ENCODE results near the gene PPP2R1B.

PPP2R1B gene

DNA sequence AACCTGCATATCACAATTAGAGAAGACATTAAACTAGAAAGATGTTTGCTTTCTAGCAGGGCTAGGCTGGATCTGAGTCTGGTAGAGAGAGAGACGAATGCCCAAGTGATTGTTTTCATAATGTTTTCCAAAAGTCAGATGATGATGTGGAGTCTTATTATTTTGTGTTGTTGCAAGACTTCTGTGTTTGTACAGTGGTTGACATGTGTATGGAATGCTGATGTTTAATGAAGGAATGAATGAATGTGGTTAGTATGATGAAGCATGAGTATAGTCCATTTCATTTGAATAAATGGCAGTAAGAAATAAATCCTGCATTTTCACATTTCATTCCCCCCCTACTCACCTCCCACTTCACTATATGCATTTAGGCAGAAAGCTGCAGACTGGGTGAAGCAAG is 69.6 kb downstream of the PPP2R1B start:
- no peaks in the 10 kb centered on the region for H3K27me3 ChIP-seq (ENCODE audit: insufficient read depth, low read depth)
- no peak overlapping the region for H3K27ac ChIP-seq
- TF ChIP-seq, protein P1, sequence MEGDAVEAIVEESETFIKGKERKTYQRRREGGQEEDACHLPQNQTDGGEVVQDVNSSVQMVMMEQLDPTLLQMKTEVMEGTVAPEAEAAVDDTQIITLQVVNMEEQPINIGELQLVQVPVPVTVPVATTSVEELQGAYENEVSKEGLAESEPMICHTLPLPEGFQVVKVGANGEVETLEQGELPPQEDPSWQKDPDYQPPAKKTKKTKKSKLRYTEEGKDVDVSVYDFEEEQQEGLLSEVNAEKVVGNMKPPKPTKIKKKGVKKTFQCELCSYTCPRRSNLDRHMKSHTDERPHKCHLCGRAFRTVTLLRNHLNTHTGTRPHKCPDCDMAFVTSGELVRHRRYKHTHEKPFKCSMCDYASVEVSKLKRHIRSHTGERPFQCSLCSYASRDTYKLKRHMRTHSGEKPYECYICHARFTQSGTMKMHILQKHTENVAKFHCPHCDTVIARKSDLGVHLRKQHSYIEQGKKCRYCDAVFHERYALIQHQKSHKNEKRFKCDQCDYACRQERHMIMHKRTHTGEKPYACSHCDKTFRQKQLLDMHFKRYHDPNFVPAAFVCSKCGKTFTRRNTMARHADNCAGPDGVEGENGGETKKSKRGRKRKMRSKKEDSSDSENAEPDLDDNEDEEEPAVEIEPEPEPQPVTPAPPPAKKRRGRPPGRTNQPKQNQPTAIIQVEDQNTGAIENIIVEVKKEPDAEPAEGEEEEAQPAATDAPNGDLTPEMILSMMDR (conservative IDR thresholded peaks at IDR 0.05; ENCODE audit: low read depth, low read length) = no peak
- no peaks in the 10 kb centered on the region for H3K79me2 ChIP-seq (ENCODE audit: insufficient read depth, low read depth)
- no peak overlapping the region for H3K9ac ChIP-seq
- no peak overlapping the region for H3K4me3 ChIP-seq (IDR thresholded peaks at IDR 0.05; ENCODE audit: insufficient read depth, low read depth, low read length)
- no peak overlapping the region for H2AFZ ChIP-seq (ENCODE audit: low read depth)
- no peaks in the 10 kb centered on the region for H4K20me1 ChIP-seq (ENCODE audit: insufficient read depth)
- H3K4me1 ChIP-seq (ENCODE audit: low read depth, poor library complexity, severe bottlenecking) = no peaks in the 10 kb centered on the region
- H3K36me3 ChIP-seq (ENCODE audit: insufficient read depth) = no peaks in the 10 kb centered on the region
- H3K4me2 ChIP-seq = no peak overlapping the region

DNA sequence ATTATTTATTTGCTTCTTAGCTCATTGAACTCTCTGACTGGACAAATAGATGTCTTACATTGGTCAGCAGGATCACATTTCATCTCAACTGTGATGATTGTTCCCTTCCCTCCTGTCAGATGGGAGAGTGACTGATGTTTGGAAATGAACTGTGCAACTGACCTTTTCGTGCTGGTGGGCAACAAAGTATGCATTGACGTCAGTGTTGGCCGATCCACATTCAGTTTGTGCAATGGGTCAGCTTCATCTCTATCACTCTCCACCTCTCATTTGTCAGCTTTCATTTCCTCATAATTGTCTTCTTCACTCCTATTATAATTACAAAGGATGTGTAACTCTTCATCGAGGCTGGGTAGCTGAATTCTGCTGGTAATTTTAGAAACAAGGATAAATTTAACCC is 71.3 kb downstream of the PPP2R1B start:
- no peak overlapping the region for H3K27ac ChIP-seq
- H2AFZ ChIP-seq (ENCODE audit: low read depth) = no peak overlapping the region
- no peaks in the 10 kb centered on the region for H3K4me1 ChIP-seq (ENCODE audit: low read depth, poor library complexity, severe bottlenecking)

GRCh38 chr11:111693224-111693937 is 72.8 kb downstream of the PPP2R1B start:
- H3K4me2 ChIP-seq = no peak overlapping the region
- no peaks in the 10 kb centered on the region for H4K20me1 ChIP-seq (ENCODE audit: insufficient read depth)
- no peak overlapping the region for H3K27ac ChIP-seq
- H3K36me3 ChIP-seq (ENCODE audit: insufficient read depth) = no peaks in the 10 kb centered on the region
- H2AFZ ChIP-seq (ENCODE audit: low read depth) = no peak overlapping the region
- H3K4me1 ChIP-seq (ENCODE audit: low read depth, poor library complexity, severe bottlenecking) = no peaks in the 10 kb centered on the region
- H3K27me3 ChIP-seq (ENCODE audit: insufficient read depth, low read depth) = no peaks in the 10 kb centered on the region
- H3K79me2 ChIP-seq (ENCODE audit: insufficient read depth, low read depth) = no peaks in the 10 kb centered on the region
- H3K9ac ChIP-seq = no peak overlapping the region
- H3K4me3 ChIP-seq (IDR thresholded peaks at IDR 0.05; ENCODE audit: insufficient read depth, low read depth, low read length) = no peak overlapping the region
- TF ChIP-seq, protein P1 (conservative IDR thresholded peaks at IDR 0.05; ENCODE audit: low read depth, low read length) = no peak

More for the DNA sequence above, 71.3 kb downstream of the PPP2R1B start:
- H3K9ac ChIP-seq = no peak overlapping the region
- H3K36me3 ChIP-seq (ENCODE audit: insufficient read depth) = no peaks in the 10 kb centered on the region
- no peaks in the 10 kb centered on the region for H3K27me3 ChIP-seq (ENCODE audit: insufficient read depth, low read depth)
- no peak overlapping the region for H3K4me3 ChIP-seq (IDR thresholded peaks at IDR 0.05; ENCODE audit: insufficient read depth, low read depth, low read length)
- TF ChIP-seq, protein P1 (conservative IDR thresholded peaks at IDR 0.05; ENCODE audit: low read depth, low read length) = no peak
- no peaks in the 10 kb centered on the region for H4K20me1 ChIP-seq (ENCODE audit: insufficient read depth)
- H3K4me2 ChIP-seq = no peak overlapping the region
- no peaks in the 10 kb centered on the region for H3K79me2 ChIP-seq (ENCODE audit: insufficient read depth, low read depth)

DNA sequence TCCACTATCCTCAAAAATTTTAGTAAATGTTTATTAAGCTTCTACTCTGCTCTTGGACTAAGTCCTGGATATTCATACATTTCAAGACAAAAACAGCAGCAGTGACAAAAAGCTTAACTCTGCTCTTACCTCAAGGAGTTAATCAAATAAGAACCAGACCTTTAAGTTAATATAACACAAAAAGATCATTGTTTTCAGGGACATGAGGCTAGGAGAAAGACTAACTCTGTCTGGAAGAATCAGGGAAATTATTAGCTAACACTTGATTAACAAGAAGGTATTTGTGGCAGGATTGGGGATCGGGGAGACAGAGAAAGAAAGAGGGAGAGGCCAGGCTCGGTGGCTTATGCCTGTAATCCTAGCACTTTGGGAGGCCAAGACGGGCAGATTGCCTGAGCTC is 74.4 kb downstream of the PPP2R1B start:
- TF ChIP-seq, protein P1 (conservative IDR thresholded peaks at IDR 0.05; ENCODE audit: low read depth, low read length) = no peak
- no peak overlapping the region for H3K27ac ChIP-seq
- no peak overlapping the region for H2AFZ ChIP-seq (ENCODE audit: low read depth)
- no peaks in the 10 kb centered on the region for H3K4me1 ChIP-seq (ENCODE audit: low read depth, poor library complexity, severe bottlenecking)
- H3K4me3 ChIP-seq (IDR thresholded peaks at IDR 0.05; ENCODE audit: insufficient read depth, low read depth, low read length) = no peak overlapping the region
- H4K20me1 ChIP-seq (ENCODE audit: insufficient read depth) = no peaks in the 10 kb centered on the region
- H3K9ac ChIP-seq = no peak overlapping the region
- no peaks in the 10 kb centered on the region for H3K27me3 ChIP-seq (ENCODE audit: insufficient read depth, low read depth)
- no peaks in the 10 kb centered on the region for H3K36me3 ChIP-seq (ENCODE audit: insufficient read depth)
- H3K4me2 ChIP-seq = no peak overlapping the region
- no peaks in the 10 kb centered on the region for H3K79me2 ChIP-seq (ENCODE audit: insufficient read depth, low read depth)
